A673 (cell line): ENCODE data around the gene PCIF1.

ENCODE experiments used
- EZH2 ChIP-seq: fragments of 200-600 bp; sonication (generic); IDR thresholded peaks from 2 replicates; pipeline ENCODE4 v1.6.1; 2017; ENCODE audit warnings: borderline replicate concordance, low read depth, mild to moderate bottlenecking, mixed read lengths, antibody characterized with exemption, low read length; ENCODE audit not compliant: poor library complexity, severe bottlenecking
- TF ChIP-seq, protein P1 (sequence below): fragments of 300-800, 200-600 bp; sonication (generic); conservative IDR thresholded peaks from 2 replicates; pipeline ENCODE4 v1.5.1; 2017; ENCODE audit warnings: low read depth, mild to moderate bottlenecking, antibody characterized with exemption, low read length, moderate library complexity, mixed read lengths

DNA sequence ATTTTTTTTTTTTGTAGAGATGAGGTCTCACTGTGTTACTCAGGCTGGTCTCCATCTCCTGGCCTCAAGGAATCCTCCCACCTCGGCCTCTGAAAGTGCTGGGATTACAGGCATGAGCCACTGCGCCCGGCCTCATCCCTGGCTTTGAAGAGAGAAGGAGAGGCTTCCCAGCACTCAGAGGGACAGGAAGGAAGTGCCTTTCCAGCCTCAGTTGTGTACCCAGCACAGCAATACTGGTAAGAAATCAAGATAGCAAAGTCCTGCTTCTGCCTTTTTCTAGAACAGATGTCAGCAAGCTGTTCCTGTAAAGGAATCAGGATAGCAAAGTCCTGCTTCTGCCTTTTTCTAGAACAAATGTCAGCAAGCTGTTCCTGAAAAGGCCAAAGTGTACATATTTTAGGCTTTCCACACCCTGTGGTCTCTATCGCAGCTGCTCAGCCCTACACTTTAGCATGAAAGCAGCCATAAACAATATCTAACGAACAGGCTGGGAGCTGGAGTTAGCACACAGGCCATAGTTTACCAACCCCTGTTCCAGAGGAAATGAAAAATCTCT is 16.2 kb upstream of the PCIF1 start:
- TF ChIP-seq, protein P1, sequence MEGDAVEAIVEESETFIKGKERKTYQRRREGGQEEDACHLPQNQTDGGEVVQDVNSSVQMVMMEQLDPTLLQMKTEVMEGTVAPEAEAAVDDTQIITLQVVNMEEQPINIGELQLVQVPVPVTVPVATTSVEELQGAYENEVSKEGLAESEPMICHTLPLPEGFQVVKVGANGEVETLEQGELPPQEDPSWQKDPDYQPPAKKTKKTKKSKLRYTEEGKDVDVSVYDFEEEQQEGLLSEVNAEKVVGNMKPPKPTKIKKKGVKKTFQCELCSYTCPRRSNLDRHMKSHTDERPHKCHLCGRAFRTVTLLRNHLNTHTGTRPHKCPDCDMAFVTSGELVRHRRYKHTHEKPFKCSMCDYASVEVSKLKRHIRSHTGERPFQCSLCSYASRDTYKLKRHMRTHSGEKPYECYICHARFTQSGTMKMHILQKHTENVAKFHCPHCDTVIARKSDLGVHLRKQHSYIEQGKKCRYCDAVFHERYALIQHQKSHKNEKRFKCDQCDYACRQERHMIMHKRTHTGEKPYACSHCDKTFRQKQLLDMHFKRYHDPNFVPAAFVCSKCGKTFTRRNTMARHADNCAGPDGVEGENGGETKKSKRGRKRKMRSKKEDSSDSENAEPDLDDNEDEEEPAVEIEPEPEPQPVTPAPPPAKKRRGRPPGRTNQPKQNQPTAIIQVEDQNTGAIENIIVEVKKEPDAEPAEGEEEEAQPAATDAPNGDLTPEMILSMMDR: no peak
- no peak for TF ChIP-seq EZH2
